HG02763 (cell line): Measurements from ENCODE around the gene ETV1.

Experiments used
- ATAC-seq: cut with Tn5 transposase; IDR thresholded peaks from one replicate; pipeline ENCODE4 v1.9.1; 2021; ENCODE audit warnings: mild to moderate bottlenecking, moderate library complexity; ENCODE audit not compliant: unreplicated experiment

Gene ETV1

DNA sequence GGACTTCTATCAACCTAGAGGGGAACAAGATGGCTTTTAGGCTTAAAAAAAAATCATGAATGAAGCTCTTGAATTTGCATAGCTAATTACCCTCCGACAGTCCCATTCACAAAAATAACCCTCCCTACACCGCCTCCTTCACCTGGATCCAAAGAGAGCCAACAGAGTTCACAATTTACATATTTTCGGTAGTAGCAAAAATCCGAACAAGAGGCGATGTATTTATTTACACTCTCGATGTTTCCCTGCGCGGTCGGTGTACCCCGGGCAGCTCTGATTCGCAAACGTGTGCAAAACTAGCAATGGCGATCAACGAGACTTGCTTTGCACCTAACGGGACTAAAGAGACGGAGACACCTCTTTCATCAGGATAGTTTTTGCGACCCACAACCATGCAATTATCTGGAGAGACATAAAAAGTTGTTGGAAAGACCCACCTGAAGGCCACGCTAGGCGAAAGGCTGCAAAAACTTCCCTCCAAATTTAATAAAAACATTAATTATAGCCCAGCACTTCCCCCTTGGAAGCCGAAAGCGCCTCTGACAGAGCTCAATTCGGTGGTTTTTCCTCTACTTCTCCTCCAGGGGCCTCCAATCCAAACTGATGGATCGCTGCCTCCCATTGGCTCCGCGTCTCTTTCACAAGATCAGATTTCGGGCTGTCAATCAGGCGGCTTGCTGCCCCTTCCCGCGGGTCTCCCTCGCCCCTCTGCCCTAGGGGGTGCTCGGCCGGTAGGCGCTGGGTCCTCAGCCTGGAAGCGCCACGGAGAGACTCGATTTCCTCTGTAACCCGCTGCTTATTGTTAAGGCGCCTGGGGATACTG, at the start of gene ETV1:
Gene ETV1 (minus strand): TSS at position 541 of the 823 bp plus-strand sequence. CDS start 614 bp downstream, outside the sequence.
- no peak for ATAC-seq

DNA sequence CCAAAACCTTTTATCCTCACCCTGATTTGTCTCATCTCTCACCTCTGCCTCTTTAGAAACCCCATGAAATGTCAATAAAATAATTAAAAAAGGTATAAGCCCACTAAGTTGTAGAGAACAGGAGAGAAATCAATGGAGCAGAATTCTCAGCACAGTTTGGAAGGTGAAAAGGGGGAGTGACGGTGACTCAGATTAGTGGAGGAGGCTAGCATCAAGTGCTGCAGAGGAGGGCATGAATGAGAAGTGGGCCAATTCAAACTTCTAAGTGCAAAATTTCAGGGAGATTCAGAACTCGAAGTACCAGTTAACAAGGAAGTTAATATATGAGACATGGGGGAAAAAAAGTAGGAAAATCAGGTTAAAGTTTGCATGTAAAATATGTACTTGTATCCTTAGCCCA, 34.9 kb upstream of the ETV1 start:
- no peak for ATAC-seq

DNA sequence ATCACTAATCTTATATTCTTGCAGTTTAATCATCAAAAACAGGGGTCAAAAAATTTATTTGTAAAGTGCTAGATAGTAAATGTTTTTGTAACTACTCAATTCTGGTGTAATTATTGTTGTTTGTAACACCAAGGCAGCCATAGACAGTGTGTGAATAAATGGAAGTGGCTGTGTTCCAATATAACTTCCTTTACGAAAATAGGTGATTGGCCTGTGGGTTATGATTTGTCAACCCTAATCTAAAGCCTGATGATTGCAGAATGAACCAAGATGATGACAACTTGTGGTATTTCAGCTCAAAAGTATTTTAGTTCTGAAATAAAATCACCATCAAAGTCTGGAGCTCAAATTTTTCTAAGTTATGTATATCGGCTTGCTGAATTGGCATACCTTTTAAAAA, 34.4 kb upstream of the ETV1 start:
- no peak for ATAC-seq

DNA sequence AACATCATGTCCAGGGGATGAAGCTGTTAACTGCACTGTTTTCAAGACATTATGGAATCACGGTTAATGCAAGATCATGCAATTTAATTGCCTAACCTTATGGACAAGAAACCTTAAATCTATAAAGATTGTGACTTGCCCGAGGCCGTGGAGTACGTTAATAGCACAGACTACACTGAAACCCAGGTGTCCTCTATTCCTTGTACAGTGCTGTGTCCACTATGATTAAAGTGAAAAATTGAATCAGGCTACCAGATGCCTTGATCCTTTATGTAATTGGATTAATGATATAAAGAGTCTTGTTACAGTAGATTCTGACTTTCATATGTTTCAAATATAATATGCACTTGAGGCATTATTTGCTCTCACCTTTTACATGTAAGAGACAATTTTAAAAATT, 33.9 kb upstream of the ETV1 start:
- ATAC-seq = no peak

DNA sequence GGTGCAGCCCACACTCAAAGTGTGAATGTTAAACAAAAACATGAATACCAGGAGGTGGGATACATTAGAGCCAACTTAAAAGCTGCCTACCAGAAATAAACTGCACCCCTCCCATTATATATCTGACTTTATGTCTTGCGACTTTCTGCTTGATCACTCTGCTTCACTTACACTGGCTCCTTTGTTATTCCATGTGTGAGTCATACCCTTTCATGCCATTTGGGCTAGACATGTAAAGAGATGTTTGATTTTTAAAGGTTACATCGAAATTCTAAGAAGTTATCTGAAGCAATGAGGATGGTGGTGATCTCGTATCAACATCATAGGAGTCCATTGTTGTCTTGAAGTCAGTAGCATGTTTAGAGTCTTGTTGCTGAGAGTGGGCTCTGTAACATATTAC, 31.6 kb upstream of the ETV1 start:
- ATAC-seq = no peak

DNA sequence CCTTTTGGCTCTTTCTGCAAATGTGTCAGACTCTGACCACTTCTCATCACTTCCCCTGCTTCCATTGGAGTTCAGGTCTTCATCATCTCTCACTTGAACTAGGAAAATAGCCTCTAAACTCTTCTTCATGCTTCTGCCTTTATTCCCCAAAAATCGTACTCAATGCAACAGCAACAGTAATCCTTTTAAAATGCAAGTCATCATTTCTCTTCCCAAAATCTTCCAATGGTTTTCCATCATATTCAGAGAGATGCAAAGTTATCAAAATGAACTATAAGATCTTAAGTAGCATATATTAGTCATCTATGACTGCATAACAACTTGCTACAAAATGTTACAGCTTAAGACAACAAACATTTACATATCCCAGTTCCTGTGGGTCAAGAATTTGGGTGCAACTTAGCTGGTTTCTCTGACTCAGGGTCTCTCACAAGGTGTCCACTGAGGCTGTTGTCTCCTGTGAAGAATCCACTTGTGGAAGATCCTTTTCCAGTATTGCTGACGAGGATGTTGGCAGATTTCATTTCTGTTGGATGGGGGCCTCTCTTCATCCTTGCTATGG, 31.0 kb upstream of the ETV1 start:
- ATAC-seq = no peak

DNA sequence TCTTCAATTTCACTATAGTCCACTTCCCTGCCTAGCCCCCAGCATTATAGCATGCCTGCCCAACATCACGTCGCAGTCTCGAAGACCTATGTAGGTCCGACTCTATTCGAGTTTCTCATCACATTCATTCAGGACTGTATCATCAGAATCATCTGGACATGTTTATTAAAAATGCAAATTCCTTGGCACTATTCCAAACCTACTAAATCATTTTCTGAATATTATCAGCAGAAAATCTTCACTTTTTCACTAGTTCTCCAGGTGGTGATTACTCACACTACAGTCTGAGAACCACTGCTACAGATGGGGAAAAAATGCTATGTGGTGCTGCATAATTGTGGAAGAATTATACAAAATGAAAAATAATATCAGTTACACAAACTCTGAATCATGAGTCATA, 29.3 kb upstream of the ETV1 start:
- no peak for ATAC-seq

DNA sequence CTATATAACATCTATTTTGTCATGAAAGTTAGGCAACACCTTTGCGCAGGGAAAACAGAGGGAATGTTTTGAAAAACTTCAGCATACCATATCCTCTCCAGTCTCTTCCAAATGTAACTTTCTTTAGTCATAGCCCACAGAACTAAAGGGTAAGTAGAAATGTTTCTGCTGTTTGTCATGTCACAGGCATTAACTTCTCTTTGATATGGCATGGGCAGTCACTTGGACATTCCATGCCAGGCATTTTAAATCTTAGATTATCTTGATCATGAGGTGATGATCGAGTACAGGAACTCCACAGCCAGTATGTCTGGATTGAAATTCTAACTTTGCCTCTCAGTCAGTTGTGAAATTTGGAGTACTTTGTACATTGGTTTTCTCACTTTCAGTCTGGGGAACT, 27.5 kb upstream of the ETV1 start:
- ATAC-seq = no peak

DNA sequence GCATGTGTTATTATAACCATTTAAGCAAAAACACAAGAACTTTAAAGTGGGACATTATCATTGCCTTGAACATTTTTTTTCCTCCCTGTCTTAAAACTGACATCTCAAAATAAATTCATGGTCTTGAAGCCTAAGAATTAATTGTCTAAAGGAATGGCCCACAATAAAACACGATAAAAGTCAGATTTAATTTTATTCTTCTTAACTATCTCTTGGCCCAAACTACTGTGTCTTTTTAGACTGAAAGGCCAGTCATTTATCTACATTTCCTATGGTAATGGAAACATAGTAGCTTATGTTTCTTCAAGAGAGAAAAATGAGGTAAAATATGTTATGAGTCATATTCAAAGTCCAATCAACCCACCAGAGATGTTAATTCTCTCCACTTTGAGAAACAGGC, 24.4 kb upstream of the ETV1 start:
- ATAC-seq = no peak

DNA sequence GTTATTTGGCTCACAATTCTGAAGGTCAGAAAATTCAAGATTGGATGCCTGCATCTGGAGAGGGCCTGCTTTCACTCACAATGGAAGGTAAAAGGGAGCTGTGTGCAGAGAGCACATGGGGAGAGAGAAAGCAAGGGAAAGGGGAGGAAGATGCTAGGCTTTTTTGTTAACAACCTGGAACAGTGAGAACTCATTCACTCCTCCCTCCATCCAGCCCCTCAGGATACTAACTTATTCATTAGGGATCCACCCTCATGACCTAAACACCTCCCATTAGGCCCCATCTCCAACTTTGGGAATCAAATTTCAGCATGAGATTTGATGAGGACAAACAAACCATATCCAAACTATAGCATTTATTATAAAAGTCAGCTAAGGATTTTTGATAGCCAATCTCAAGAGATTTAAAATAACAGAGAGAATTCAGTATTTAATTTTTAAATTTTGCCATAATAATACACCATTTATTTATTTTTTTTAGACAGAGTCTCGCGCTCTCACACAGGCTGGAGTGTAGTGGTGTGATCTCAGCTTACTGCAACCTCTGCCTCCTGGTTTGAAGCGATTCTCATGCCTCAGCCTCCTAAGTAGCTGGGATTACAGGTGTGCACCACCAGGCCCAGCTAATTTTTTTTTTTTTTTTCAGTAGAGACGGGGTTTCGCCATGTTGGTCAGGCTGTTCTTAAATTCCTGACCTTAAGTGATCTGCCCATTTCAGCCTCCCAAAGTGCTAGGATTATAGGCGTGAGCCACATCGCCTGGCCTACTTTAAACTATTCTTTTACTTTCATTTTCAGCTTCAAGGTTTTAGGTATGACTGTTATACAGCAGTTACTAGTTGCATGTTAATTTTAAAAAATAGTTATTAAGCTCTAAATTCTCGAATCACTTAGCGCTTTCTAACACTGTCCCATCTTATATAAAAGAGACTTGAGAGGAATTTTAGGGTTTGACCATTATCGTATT, 20.3 kb upstream of the ETV1 start:
- ATAC-seq = no peak

DNA sequence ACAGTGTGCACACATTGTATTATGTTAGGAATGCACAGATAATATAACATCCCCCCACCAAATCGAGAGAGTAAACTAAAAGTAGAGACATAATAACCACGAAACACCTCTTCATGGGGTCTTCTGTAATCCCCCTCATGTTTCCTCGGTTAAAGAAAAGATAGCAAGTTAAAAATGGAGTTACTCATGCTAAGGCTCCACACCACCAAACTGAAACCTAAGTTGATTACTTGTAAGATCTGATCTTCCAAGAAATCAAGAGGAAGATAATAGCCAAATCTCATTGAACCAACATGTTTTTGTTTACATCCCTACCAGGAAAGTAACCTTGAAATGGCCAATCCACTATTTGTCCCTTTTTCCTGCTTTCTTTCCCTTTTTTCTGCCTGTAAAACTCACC, 11.7 kb upstream of the ETV1 start:
- ATAC-seq = no peak

DNA sequence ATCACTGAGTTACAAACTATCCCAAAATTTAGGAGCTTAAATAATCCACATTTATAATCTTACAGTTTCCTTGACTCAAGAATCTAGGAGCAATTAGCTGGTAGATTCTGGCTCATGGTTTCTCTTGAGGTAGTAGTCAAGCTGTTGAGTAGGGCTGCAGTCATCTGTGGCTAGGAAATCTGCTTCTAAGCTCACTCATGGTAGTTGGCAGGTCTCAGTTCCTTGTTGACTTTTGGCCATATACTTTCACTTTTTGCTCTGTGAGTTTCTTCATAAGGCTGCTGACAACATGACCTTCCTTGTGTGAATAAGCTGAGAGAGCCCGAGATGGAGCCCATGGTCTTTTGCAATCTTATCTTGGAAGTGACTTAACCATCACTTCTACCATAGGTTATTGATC, 10.8 kb upstream of the ETV1 start:
- no peak for ATAC-seq

DNA sequence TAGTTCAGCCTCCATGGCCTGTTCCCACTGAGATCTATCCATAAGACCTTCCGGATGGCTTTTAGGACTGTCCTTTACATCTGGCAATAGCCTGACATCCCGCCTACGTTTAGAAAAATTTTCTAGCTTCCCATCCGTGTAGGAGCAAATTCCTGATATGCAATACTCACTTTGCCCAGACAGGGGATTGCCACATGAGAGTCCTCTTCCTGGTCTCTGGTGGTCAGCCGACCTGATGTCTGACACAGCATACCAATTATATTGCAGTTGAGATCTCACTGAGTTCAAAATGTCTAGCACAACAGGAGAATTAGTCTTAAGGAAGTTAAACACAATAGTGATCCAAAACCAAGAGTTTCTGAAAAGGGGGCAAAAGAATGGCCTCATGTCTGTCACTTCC, 9.4 kb upstream of the ETV1 start:
- ATAC-seq = no peak

DNA sequence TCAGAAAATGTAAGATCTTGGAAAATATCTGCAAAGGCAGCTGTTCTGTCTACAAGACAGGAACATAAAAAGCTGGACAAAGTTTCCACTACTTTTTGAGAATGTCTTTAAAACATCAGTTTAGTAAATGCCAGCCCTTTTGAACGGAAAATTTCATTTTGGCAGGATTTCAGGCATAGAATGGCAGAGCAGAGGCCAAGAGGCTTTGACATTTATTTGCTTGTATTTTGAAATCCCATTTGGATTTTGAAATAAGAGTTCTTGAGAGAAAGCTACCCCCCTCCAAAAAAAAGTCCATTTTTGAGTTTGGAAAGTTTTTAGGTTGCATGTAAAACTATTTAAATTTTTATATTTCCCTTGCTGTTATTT, 3.1 kb upstream of the ETV1 start:
- ATAC-seq = no peak

DNA sequence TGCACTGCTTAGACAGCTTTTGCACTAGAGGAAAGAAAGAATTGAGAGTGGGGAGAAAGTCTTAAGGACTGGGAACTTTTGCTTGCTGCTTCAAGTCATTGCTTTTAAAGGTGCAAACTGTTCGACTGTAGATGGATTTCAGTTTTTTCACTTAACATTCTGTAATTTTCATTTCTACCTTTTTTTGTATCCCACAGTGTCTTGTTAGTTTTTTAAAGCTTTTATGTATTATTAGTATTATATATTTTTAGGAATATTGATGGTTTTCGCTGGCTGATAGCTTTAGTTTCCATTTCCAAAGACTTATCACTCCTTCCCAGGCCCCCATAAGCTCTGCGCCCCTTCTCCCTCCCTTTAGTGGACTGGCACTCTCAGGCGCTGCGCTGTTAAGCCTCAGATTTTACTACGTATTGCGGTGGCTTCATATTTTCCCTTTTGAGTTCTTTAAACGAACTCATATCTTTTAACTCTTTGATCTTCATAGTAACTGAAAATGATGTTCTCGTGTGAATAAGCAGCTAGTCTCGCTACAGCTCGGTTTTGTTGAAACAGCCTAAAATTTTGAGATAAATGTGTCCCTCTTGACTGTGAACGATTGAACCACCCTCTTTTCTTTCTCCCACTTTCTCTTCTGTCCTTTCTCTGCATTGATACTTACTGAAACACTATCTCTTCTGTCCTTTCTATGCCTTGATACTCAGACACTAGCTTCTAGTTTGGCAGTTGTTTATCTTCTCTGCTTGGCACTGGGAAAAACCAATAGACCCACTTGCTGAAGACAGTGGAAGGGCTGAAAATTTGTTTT, 2.5 kb upstream of the ETV1 start:
- ATAC-seq = no peak

DNA sequence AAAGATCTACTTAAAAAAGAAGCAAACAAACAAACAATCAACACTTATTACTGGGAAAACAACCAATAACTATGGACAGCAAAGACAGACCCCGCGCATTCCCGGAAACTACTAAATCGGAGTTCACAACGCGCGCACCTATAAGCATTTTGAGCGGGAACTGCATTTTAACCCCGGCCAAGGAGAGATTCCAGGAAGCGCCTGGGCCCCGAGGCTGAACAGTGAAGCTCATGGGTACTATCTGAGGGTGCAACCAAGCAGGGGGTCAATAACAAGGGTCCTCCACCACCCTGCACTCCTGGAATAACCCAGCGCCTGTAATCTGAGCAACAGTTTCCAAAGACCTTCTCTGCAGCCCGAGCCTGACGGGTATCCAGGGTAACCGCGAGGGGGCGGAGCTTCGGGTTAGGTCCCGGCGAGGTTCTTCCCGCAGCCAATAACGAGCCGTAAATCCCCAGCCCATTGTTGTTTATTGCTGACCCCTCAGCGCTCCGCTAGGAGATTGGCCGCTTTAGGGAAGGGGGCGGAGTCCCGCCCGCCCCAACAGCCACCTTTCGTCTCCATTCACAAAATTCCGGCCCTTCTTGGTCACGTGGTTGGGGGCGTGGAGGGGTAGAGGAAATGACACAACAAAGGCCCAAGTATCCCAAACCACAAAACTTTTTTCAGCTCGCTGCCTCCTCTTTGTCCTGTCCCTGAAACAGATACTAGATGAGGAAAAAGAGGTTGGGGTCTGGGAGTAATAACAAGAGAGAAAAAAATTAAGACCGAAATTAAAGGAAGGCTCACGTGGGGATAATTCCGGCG, 1.7 kb upstream of the ETV1 start:
- ATAC-seq = peak; percentile 68

DNA sequence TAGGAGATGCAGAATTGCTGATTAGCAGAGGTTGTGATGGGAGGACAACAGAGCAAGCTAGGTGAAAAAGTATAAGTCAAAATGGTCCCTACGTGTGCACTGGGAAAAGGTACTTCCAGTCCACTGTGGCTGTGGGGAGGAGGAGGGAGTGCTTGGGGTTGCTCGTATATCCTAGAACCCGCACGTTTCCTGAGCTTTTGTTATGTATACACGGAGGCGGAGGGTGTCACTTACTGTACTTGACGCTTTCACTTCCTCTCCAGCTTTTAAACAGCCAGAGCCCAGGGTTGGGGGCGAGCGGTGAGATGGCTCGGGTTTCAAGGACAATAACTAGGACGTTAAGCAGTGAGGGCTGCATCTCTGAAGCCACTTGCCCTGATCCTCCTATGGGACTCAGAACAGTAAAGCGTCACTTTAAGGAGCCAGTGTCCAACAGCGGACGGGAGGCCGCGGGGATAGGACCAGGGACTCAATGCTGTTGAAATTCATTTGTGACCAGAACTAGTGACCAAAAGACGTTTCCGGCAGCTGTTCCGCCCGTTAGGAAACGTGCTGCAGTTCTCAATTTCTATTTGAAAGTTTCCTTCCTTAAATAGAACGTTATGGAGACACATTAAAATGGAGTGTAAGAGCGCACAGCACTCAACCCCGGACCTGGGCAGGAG, 985 bp upstream of the ETV1 start:
- ATAC-seq = no peak

DNA sequence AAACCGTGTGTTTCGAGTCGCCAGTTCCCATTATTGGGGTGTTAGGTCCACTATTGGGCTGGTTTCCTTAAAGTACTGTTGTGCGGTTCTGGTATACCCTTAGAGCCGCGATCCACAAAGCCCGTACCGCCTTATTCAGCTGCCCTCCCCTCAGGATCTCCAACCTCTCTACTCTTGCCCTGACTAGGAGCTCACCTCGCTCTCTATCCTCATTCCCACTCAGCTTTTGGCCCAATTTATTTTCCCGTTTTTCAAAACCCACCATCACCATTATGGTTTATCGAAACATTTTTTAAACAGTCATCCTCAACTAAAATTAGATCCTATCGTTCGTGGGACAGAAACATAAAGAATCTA, 461 bp upstream of the ETV1 start:
- ATAC-seq = no peak

DNA sequence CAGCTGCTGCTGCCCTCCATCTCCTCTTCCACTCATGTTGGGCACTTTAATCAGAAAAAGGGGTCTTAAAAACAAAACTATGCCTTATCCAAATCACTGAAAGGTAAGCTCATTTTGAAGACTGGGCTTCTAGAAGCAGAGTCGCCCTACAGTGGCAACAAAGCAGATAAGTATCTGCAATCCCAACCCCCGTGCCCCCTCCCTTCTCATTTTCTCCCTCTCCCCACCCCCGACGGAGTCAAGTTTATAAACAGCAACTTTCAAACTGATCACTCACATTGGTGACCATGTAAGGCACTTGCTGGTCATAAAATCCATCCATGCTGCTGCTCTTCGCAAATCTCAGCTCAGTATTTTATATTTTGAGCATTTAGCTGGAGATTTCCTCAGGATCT, 738 bp downstream of the ETV1 start:
- no peak for ATAC-seq

DNA sequence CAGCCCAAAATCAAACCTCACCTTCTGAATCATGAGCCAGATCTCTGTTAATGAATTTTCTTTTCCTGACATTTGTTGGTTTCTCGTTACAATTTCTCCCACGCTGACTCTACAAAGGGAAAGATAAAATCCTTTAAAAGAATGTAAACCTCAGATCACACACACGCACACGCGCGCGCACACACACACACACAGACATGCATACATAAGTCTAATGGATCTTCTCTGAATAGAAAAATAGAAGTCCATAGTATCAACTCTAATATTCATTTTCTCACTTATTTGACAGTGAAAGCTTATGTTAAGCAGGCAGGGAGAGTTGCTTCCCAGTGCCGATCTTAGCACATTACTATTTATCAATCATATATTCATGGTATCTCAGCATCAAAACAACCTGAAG, 1.4 kb downstream of the ETV1 start:
- ATAC-seq = no peak
